SK-N-MC (cell line): Measurements from ENCODE around the gene LSM4.

Experiments
- DNase-seq: peaks from one replicate; pipeline ENCODE4 v3.0.0-alpha.2; 2011; ENCODE audit warnings: low read depth, low spot score
- H3K27ac ChIP-seq: fragments of 200-600 bp; sonication (generic); 2 replicates; pipeline ENCODE4 v1.5.1; 2016; ENCODE audit warnings: mixed run types
- H3K36me3 ChIP-seq: fragments of 200-600 bp; sonication (generic); 2 replicates; pipeline ENCODE4 v1.6.1; 2017; ENCODE audit warnings: antibody characterized with exemption, low read length, mixed read lengths; ENCODE audit not compliant: insufficient read depth
- H3K4me3 ChIP-seq: fragments of 200-600 bp; sonication (generic); 2 replicates; pipeline ENCODE4 v1.5.1; 2016
- H3K9ac ChIP-seq: fragments of 200-600 bp; sonication (generic); 2 replicates; pipeline ENCODE4 v1.8.0; 2017; ENCODE audit warnings: mixed run types, mixed read lengths; ENCODE audit not compliant: insufficient read length
- H3K9me3 ChIP-seq: fragments of 200-600 bp; sonication (generic); 2 replicates; pipeline ENCODE4 v1.6.1; 2017; ENCODE audit warnings: low read depth, mild to moderate bottlenecking, antibody characterized with exemption, low read length, moderate library complexity, mixed read lengths
- EZH2 ChIP-seq: fragments of 200-600 bp; sonication (generic); IDR thresholded peaks from one replicate; pipeline ENCODE4 v1.6.1; 2017; ENCODE audit warnings: antibody characterized with exemption
- FOXP2 ChIP-seq: optimal IDR thresholded peaks from 2 replicates; pipeline ENCODE3; 2011; ENCODE audit warnings: mild to moderate bottlenecking, moderate library complexity; ENCODE audit not compliant: insufficient read depth; ENCODE audit errors: extremely low read length, control extremely low read depth
- POLR2AphosphoS5 ChIP-seq: IDR thresholded peaks from 2 replicates; pipeline ENCODE4 v1.6.1; 2012; ENCODE audit warnings: mild to moderate bottlenecking, low read depth, low read length, borderline replicate concordance

LSM4 gene

DNA sequence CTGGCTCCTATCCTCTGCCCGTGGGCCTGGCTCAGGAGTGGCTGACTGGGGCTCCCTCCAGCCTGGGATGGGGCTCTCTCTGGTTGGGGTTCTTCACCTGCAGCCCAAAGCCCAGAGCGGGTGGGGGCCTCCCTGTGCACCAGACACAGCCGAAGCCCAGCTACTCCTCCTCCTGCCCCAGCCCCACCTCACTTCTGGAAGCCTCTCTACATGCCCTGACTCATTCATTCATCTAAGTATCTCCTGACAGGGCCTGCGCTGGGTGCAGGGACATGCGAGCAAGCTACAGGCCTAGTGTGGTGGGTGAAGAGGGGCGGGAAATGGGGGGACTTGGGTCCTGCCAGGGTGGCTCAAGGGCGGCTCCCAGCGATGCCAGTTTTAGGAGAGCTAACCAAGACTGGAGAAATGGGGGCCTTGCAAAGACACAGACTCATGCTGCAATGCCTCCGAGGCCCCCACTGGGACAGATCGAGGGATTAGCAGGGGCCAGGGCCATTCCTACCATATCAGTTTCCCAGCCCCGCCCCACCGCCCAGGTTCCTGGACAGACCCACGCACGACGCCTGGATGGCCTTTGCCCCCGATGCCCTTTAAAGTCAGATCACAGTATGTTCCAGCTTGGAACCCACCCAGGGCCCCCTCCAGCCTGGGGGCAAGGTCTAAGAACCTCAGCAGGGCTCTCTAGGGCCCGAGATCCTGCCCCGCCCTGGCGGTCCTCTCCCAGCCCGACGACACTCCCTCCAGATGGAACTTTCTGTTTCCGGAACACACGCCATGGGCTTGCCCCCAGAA is 12.6 kb downstream of the LSM4 start:
- Histone ChIP-seq H3K9me3 (no peaks in the 10 kb centered on the region), H3K36me3 (peaks cover 51% of the 10 kb centered on the region), H3K27ac (no peak overlapping the region), H3K9ac (no peak overlapping the region), H3K4me3 (no peak overlapping the region)
- no peak for DNase-seq
- TF ChIP-seq EZH2 (no peak), FOXP2 (no peak), POLR2AphosphoS5 (no peak)

DNA sequence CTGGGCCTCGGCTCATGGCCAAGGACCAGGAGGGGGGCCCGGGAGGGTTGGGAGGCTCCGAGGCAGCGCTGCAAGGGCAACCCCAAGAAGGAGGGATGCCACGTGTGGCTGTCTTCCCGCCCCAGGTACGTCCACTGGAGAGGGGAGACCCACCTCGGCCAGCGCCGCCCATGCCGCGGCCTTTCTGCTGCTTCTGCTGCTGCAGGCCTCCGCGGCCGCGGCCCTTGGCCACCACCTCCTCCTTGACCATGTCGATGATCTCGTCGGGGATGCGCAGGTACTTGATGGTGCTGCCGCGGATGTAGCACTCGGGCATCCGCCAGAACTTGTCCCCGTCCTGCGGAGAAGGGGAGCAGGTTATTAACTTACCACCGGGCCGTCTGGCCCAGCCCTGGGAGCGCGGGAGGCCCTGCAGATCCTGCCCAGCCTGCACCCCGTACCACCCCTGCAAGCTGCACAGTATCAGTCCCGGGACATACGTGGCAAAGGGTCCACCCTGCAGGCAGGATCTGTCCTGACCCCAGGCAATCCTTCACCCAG is 13.3 kb downstream of the LSM4 start:
- Histone ChIP-seq H3K27ac (no peak overlapping the region), H3K9me3 (no peaks in the 10 kb centered on the region), H3K9ac (no peak overlapping the region), H3K36me3 (peaks cover 49% of the 10 kb centered on the region), H3K4me3 (no peak overlapping the region)
- TF ChIP-seq EZH2 (no peak), FOXP2 (no peak), POLR2AphosphoS5 (no peak)
- DNase-seq: no peak

DNA sequence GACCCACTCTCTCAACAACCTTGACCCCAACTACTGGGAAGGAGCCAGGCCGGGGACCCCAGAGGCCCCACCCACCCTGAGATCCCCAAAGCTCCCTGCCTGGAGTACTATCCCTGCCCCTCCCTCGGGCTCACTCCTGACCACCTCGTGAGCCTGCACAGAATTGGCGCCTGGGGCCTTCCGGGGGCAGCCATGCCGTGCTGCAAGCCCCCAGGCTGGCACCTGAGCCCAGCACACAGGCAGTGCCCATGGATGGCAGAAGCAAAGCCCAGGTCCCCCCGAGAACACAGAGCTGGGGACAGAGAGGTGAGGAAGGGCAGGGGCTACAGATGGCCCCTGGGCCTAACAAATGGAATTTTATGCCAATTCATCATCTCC is 13.9 kb downstream of the LSM4 start:
- no peak overlapping the region for H3K27ac ChIP-seq
- H3K4me3 ChIP-seq: no peak overlapping the region
- no peaks in the 10 kb centered on the region for H3K9me3 ChIP-seq
- no peak for DNase-seq
- TF ChIP-seq POLR2AphosphoS5 (no peak), FOXP2 (no peak), EZH2 (no peak)
- no peak overlapping the region for H3K9ac ChIP-seq
- peaks cover 45% of the 10 kb centered on the region for H3K36me3 ChIP-seq

DNA sequence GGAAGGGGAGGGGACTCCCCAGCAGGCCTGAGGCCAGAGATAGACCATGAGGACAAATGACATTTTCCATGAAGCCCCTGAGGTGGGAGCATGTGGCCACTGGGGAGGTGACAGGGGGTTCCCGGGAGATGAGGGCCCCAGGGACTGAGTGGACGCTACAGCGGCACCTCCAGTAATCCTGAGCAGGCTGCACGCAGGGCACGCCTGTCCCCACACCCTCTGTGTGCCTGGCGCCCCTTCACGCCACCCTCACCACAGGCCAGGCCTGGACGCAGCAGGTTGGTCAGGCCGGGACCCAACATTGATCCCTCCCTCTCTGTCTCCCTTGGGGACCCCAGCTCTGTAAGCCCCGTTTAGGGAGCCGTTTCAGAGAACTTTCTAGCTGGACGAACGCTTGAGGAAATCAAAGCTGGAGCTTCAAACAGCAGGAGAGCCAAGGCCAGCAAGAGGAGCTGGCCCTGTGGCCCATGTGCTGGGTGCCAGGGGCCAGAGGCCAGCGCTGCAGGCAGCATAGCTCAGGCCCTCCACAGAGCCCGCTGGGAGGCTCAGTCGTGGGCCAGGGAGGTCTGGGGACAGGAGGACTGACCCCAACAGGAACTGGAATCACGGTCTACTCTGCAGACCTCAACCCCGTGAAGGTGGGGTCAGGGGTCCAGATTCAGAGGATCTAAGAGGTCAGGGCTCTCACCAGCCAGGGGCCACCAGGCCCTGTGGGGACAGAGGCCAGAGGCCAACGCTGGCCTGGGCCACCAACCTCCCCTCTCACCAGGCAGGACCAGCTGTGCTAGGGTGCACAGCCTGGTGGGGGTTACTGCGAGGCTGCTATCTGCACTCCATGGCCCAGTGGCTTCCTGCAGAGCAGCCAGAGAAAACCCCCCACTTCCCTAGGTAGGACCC is 14.6 kb downstream of the LSM4 start:
- TF ChIP-seq POLR2AphosphoS5 (no peak), EZH2 (no peak), FOXP2 (no peak)
- no peak for DNase-seq
- no peak overlapping the region for H3K9ac ChIP-seq
- H3K9me3 ChIP-seq: no peaks in the 10 kb centered on the region
- peaks cover 40% of the 10 kb centered on the region for H3K36me3 ChIP-seq
- no peak overlapping the region for H3K27ac ChIP-seq
- no peak overlapping the region for H3K4me3 ChIP-seq

DNA sequence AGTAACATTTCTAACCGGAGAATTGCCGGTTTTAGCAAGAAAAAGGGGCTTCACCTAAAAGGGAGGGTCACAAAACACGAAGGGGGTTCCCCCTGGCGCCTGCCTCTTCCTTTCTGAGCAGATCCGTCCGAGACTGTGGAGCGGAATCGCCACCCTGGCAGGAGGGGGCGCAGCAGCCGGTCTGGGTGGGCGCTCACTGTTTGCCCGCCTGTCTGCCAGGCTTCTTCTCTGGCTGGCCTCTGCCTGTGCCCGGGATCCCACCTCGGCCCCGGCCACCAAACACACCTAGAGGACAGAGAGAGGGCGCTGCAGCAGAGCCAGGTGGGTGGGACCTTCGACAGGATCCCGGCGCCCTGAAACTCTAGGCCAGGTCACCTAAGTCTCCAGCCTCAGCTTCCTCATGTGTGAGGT is 15.6 kb downstream of the LSM4 start:
- no peak for DNase-seq
- TF ChIP-seq FOXP2: no peak
- TF ChIP-seq EZH2: no peak
- TF ChIP-seq POLR2AphosphoS5: no peak
- H3K9me3 ChIP-seq: no peaks in the 10 kb centered on the region
- H3K36me3 ChIP-seq: peaks cover 30% of the 10 kb centered on the region
- no peak overlapping the region for H3K4me3 ChIP-seq
- H3K27ac ChIP-seq: peak overlapping the region; percentile 76
- H3K9ac ChIP-seq: no peak overlapping the region

DNA sequence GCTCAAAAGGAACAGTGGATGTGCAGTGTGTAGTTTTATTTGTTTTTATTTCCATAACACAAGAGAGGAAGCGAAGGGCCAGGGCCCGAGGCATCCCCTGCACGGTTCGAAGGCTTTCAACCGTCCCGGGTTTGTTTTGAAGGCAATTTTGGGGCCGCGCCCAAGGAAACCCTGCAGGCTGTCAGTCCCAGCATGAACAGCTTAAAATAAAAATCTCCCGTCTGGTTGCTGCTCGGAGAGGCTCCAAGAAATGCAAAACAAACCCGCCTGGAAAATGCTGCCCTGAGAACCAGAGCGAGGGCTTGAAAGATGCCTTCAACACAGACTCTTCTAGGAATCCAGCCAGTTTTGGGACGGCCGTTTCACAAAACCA is 16.0 kb downstream of the LSM4 start:
- no peak for DNase-seq
- no peak overlapping the region for H3K9ac ChIP-seq
- peak overlapping the region; percentile 76 for H3K27ac ChIP-seq
- H3K4me3 ChIP-seq: no peak overlapping the region
- peaks cover 26% of the 10 kb centered on the region for H3K36me3 ChIP-seq
- TF ChIP-seq POLR2AphosphoS5: no peak
- no peak for TF ChIP-seq EZH2
- no peak for TF ChIP-seq FOXP2
- H3K9me3 ChIP-seq: no peaks in the 10 kb centered on the region

DNA sequence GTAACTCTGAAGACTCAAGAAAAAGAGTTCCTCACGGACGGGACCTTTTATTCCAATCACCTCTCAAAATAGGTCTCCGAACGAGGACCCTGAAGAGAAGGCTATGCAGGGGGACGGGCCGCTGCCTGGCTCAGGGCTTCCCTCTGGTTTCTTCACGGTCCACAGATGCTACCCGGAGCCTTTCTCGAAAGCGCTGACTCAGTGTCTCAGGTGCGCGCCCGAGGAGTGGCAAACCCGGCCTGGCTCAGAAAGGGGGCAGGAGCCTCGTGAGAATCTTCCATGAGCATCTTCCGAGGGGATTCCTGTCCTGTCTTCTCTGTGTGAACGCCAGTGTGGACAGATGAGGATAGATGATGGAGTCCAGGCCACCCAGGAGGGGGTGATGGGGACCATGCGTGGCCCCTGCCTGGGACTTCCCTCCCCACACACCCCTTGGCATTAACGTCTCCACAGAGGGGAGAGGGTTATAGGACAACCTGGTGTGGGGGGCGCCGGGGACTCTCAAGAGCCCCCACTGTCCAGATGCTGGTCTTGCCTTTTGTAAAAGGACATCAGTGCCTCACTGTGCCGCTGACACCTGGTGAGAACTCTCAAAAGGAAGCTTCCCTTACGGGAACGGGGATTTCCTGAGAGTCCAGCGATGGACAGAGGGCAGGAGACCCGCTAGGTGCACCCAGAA is 16.5 kb downstream of the LSM4 start:
- TF ChIP-seq POLR2AphosphoS5 (no peak), FOXP2 (no peak), EZH2 (no peak)
- peaks cover 21% of the 10 kb centered on the region for H3K36me3 ChIP-seq
- no peak for DNase-seq
- no peaks in the 10 kb centered on the region for H3K9me3 ChIP-seq
- no peak overlapping the region for H3K4me3 ChIP-seq
- peak overlapping the region; percentile 76; the same call in 1 of the 2 replicates for H3K27ac ChIP-seq
- H3K9ac ChIP-seq: no peak overlapping the region

DNA sequence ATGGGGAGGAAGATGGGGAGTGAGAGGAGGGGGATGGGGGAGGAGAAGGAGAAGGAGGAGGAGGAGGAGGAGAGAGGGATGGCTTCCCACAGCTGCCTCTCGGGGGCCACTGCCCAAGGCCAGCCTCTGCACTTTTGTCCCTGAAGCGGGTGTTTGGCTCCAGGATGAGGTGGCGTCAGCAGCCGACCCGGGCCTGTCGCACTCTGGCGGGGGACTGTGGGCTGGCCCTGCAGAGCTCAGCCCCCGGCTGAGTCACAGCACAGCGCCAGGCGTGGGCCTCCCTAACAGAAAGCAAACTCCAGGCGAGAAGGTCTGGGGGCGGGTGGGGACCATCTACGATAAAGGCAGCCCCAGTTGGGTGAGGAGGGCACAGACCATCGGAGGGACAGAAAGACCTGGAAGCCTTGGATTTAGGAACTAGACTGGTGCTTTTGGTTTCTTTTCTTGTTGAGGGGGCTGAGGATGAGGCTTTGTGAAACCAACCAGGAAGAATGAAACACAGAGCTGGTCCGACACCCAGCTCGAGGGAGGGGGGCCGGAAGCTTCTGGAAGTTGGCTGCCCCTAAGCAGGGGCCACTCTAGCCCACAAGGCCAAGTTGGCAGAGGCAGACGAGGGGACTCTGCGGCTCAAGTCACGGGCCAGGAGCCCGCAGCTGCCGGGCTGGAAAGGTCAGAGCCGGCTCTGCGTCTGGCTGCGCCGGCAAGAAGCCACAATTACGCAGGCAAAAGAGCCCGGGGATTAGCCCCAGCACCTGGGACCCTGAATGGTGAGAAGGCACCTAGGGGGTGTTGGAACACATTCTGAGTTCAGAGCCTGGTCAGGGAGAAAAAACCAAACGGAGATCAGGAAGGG is 18.2 kb downstream of the LSM4 start:
- H3K9me3 ChIP-seq: no peaks in the 10 kb centered on the region
- peaks cover 13% of the 10 kb centered on the region for H3K36me3 ChIP-seq
- H3K9ac ChIP-seq: peak overlapping the region; percentile 53
- H3K4me3 ChIP-seq: no peak overlapping the region
- peak overlapping the region; percentile 67 for H3K27ac ChIP-seq
- TF ChIP-seq FOXP2 (no peak), POLR2AphosphoS5 (0 out of 2 replicates have a peak, but pooled peaks have one; percentile 17), EZH2 (no peak)
- DNase-seq: no peak
